ENCODE results near the gene TMEM59L.

Gene TMEM59L

DNA sequence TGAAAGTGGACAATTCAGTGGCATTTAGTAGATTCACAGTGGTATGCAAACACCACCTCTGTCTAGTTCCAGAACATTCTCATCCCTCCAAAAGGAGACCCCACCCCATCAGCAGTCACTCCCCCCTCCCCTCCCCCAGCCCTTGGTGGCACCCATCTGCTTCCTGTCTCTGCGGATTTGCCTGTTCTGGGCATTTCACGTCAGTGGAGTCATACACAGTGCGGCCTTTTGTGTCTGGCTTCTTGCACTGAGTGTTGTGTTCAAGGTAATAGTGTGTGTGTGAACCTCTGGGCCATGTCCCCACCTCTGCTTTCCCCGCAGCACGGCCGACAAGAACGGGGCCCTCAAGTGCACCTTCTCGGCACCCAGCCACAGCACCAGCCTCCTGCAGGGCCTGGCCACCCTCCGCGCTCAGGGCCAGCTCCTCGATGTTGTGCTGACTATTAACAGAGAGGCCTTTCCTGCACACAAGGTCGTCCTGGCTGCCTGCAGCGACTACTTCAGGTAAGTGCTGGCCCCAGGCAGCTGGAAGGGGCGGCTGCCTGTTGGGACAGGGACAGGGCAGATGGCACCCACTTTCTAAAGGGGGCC lies 51.4 kb downstream of the TMEM59L start:
- no peak for TF ChIP-seq CTCF (IDR thresholded peaks at IDR 0.05; ENCODE audit: low read depth, low read length)
- H3K4me3 ChIP-seq (ENCODE audit: low read depth, low read length), result no peak overlapping the region

DNA sequence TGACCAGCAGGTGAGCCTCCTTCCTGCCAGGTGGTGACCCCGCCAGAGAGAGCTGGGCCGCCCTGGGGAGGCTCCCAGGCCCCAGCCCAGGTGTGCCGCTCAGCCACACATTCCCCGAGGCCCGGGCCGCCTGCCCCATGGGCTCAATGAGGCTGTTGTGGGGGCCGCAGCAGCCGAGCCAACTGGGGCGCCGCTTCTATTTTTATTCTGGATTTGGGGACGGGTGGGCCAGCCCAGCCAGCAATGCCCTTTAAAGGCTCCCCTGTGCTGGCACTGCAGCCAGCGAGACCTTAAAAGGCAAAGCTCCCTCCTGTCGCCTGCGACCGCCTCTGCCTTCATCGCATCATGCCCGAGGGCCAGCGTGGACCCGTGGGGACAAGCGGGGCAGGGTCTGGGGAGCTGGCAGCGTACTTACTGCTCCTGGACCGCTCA lies 53.1 kb downstream of the TMEM59L start:
- H3K4me3 ChIP-seq (ENCODE audit: low read depth, low read length), result no peak overlapping the region
- no peak for TF ChIP-seq CTCF (IDR thresholded peaks at IDR 0.05; ENCODE audit: low read depth, low read length)

DNA sequence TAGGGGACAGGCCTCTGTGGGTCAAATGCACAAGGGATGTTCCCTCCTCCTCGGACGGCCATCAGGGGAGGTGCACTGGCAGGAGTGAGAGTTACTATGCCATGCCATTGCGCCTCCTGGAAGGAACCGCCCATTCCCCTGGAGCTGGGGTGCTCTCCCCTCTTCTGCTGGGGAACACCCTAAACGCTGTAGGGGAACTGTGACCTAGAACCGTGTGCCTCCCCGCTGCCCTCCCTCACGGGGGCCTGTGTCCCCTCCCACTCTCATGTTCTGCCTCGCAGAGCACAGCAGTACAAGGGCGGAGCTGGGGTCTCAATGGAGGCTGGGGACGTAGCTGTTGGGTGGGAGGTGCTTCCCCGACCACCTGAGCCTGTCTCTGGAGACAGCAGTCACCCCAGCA lies 53.6 kb downstream of the TMEM59L start:
- H3K4me3 ChIP-seq (ENCODE audit: low read depth, low read length), result no peak overlapping the region
- TF ChIP-seq CTCF (IDR thresholded peaks at IDR 0.05; ENCODE audit: low read depth, low read length), result no peak

DNA sequence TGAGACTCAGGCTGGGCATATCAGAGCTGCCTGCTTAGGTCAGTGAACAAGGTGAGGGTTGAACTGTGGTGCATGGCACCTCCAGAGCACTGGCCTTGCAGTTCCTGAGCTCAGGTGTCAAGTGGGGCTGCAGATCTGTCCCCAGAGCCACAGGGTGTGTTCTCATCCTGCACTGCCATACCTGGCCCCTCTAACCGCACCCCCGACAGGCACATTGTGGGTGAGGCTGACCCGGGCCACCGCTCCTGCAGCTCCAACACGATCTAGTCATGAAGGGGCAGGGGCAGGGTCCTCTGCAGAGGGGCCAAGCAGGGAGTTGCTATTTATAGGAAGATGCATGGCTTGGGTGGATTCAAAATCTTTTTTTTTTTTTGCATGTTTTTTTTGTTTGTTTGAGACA lies 54.1 kb downstream of the TMEM59L start:
- TF ChIP-seq CTCF (IDR thresholded peaks at IDR 0.05; ENCODE audit: low read depth, low read length), result no peak
- H3K4me3 ChIP-seq (ENCODE audit: low read depth, low read length), result no peak overlapping the region

DNA sequence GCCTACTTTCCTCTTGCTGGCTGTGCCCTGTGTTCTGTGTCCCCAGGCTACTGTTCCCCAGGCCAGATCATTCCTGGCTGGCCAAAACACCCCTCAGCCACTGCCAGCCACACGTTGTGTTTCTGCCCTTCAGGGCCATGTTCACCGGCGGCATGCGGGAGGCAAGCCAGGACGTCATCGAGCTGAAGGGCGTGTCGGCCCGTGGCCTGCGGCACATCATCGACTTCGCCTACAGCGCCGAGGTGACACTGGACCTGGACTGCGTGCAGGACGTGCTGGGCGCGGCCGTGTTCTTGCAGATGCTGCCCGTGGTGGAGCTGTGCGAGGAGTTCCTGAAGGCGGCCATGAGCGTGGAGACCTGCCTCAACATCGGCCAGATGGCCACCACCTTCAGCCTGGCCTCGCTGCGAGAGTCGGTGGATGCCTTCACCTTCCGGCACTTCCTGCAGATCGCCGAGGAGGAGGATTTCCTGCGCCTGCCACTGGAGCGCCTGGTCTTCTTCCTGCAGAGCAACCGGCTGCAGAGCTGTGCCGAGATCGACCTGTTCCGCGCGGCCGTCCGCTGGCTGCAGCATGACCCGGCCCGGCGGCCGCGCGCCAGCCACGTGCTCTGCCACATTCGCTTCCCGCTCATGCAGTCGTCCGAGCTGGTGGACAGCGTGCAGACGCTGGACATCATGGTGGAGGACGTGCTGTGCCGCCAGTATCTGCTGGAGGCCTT lies 55.0 kb downstream of the TMEM59L start:
- TF ChIP-seq CTCF (IDR thresholded peaks at IDR 0.05; ENCODE audit: low read depth, low read length), result no peak
- H3K4me3 ChIP-seq (ENCODE audit: low read depth, low read length), result no peak overlapping the region

- H3K4me3 ChIP-seq (ENCODE audit: low read depth, low read length), result no peak overlapping the region
- no peak for TF ChIP-seq CTCF (IDR thresholded peaks at IDR 0.05; ENCODE audit: low read depth, low read length)
These were observed 55.6 kb downstream of the TMEM59L start for GRCh38 chr19:18668252-18668631.

- no peak for TF ChIP-seq CTCF (IDR thresholded peaks at IDR 0.05; ENCODE audit: low read depth, low read length)
- no peak overlapping the region for H3K4me3 ChIP-seq (ENCODE audit: low read depth, low read length)
These were observed 56.3 kb downstream of the TMEM59L start for GRCh38 chr19:18668744-18669523.

Measured in WI38 (cell line).